ENCODE results near the gene WAS. TPM values are rescaled to one million over a fixed set of nuclear protein-coding genes. Genes with fewer than 3 reads are reported as not detected.
A peak's percentile ranks its signal among the peaks of the same experiment; 100 is the strongest.

The WAS gene
- total RNA-seq, 1 donor from 2014 or later = 122 TPM

DNA sequence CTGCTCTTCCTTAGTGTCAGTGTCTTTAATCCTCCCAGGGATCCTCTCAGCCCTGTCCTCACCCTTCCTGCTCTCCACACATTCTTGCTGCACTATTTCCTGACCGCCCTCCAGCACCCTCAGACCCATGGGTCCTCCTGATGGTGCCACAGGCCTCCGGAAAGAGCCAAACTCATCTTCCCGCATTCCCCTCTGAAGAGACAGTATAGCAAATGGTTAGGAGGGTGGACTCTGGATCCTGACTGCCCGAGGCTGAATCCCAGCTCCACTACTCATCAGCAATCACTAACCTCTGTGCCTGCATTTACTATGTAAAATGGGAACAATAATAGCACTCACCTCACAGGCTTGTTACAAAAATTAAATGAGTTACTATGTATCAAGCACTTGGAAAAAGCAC lies 19.1 kb downstream of the WAS start:
- Mint-ChIP-seq H3K27ac (peak overlapping the region; percentile 40), H3K9me3 (no peaks in the 10 kb centered on the region), H3K4me3 (no peak overlapping the region), H3K27me3 (ENCODE audit: insufficient read depth) (no peaks in the 10 kb centered on the region), H3K36me3 (ENCODE audit: low read depth) (peaks cover 25% of the 10 kb centered on the region), H3K4me1 (ENCODE audit: low read depth) (peaks cover 26% of the 10 kb centered on the region)
- DNase-seq (ENCODE audit: low spot score) = no peak
- intact Hi-C loops (cut with micrococcal nuclease) = no loop called here

- DNase-seq (ENCODE audit: low spot score) = no peak
- Mint-ChIP-seq H3K27me3 (ENCODE audit: insufficient read depth) (no peaks in the 10 kb centered on the region), H3K9me3 (no peaks in the 10 kb centered on the region), H3K36me3 (ENCODE audit: low read depth) (peaks cover 25% of the 10 kb centered on the region), H3K27ac (no peak overlapping the region), H3K4me3 (no peak overlapping the region), H3K4me1 (ENCODE audit: low read depth) (peaks cover 21% of the 10 kb centered on the region)
- intact Hi-C loops (cut with micrococcal nuclease) = no loop called here
Observed at GRCh38 chrX:48703228-48703627, 19.6 kb downstream of the WAS start.

GRCh38 chrX:48703642-48704481 lies 20.3 kb downstream of the WAS start:
- Mint-ChIP-seq H3K4me3 (no peak overlapping the region), H3K4me1 (ENCODE audit: low read depth) (peaks cover 20% of the 10 kb centered on the region), H3K27me3 (ENCODE audit: insufficient read depth) (no peaks in the 10 kb centered on the region), H3K27ac (peak overlapping the region; percentile 44), H3K9me3 (no peaks in the 10 kb centered on the region), H3K36me3 (ENCODE audit: low read depth) (peaks cover 25% of the 10 kb centered on the region)
- intact Hi-C loops (cut with micrococcal nuclease) = no loop called here
- DNase-seq (ENCODE audit: low spot score) = no peak

DNA sequence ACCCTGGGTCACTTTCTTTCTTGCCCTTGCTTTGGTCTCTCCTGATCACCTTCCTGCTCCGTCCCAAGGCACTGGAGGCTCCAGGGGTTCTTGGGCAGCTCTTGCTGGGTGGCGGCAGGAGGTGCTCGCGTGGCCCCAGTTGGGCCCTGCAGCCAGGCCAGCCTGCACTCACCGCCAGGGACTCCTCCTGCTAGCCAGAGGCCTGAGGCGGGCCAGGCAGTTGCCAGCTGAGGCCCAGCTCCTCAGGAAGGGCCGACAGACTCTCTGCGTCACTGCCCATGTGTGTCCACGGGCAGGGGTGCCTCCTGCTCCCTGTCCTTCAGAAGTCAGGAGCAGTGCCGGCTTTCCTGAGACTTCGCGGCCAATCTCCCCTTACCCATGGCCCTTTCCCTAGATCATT lies 22.3 kb downstream of the WAS start:
- no peak for DNase-seq (ENCODE audit: low spot score)
- Mint-ChIP-seq H3K27me3 (ENCODE audit: insufficient read depth) (no peaks in the 10 kb centered on the region), H3K27ac (no peak overlapping the region), H3K4me3 (no peak overlapping the region), H3K4me1 (ENCODE audit: low read depth) (peaks cover 15% of the 10 kb centered on the region), H3K36me3 (ENCODE audit: low read depth) (peaks cover 22% of the 10 kb centered on the region), H3K9me3 (no peaks in the 10 kb centered on the region)
- intact Hi-C loops (cut with micrococcal nuclease) = no loop called here

DNA sequence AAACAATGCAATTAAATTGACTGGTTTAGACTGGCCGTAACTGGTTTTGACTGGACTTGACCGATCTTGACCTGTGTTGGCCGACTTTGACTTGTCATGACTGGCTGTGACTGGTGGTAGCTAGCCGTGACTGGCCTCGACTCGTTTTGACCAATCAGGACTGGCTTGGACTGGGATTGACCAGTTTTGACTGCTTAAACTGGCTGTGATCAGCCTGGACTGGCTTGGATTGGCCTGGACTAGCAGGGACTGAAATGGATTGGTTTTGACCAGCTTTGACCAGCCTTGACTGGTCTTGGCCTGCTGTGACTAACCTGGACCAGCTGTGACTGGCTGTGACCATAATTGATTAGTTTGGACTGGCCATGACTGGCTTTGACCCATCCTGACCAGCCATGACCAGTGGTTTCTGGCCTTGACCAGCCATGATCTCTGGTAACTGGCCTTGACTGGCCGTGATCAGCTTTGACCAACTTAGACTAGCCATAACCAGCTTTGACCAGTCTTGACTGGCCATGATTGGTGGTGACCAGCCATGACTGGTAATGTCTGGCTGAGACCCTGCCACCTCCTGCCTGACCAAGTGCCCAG lies 26.0 kb downstream of the WAS start:
- no peak for DNase-seq (ENCODE audit: low spot score)
- Mint-ChIP-seq H3K36me3 (ENCODE audit: low read depth) (peaks cover 9% of the 10 kb centered on the region), H3K27me3 (ENCODE audit: insufficient read depth) (no peaks in the 10 kb centered on the region), H3K4me3 (no peak overlapping the region), H3K4me1 (ENCODE audit: low read depth) (peaks cover 44% of the 10 kb centered on the region), H3K27ac (no peak overlapping the region), H3K9me3 (no peaks in the 10 kb centered on the region)
- intact Hi-C loops (cut with micrococcal nuclease) = loop anchor here (5.0 kb wide), 2 partner anchors 43 to 228 kb away; no protein-coding TSS in a partner anchor

DNA sequence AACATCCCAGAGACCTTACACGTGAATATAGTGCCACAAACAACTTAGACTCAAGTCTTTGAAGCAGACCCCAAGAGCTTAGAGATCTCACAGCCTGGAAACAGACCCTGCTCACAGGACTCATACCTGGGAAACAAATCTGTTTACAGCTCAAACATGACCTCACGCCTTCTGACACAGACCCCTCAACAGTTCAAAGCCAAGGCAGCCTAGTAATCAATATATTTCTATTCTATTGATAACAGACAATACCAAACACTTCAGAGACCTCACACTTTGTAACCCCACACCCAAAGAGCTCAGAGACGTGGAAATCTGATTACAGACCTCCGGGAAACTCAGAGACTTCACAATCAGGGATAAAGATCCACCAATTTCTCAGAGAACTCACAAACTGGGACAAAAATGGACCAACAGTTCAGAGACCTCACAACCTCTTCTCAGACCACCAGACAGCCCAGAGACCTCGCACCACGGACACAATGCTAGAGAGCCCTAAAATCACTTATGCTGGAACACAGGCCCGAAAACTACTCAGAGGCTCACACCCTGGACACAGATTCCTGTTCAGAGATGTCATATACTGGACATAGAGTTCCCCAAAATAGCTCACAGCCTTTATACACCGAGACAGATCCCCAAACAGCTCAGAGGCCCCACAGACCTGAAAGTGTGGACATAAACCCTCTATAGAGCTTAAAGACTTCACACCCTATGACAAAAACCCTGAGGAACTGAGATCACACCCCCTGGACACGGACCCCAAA lies 27.7 kb downstream of the WAS start:
- intact Hi-C loops (cut with micrococcal nuclease) = loop anchor here (5.0 kb wide), 2 partner anchors 41 to 226 kb away; no protein-coding TSS in a partner anchor
- Mint-ChIP-seq H3K9me3 (no peaks in the 10 kb centered on the region), H3K4me3 (peak overlapping the region; percentile 74), H3K36me3 (ENCODE audit: low read depth) (peaks cover 8% of the 10 kb centered on the region), H3K27me3 (ENCODE audit: insufficient read depth) (no peaks in the 10 kb centered on the region), H3K4me1 (ENCODE audit: low read depth) (peaks cover 62% of the 10 kb centered on the region), H3K27ac (peak overlapping the region; percentile 84)
- no peak for DNase-seq (ENCODE audit: low spot score)

DNA sequence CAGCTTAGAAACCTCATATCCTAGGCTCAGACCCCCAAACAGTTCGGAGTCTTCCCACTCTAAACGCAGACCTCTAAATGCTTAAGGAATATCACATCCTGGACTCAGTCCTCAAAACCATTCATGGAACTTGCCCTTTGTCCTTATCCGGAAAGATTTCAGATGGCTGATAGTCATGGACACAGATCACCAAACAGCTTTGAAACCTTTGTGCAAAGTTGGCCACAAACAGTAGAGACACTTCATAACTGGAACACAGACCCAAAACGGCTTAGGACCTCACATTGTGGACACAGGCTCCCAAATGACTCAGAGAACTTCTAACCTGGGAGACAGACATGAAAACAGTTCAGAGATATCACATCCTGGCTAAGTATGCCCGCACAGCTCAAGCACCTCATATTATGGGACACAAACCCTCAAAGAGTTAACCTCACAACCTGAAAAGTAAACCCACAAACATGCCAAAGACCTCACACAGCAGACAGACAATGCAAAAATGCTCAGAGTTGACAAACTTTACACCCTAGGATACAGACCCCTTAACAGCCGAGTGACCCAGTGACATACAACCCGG lies 28.4 kb downstream of the WAS start:
- Mint-ChIP-seq H3K4me1 (ENCODE audit: low read depth) (peaks cover 63% of the 10 kb centered on the region), H3K4me3 (peak overlapping the region; percentile 74), H3K27me3 (ENCODE audit: insufficient read depth) (no peaks in the 10 kb centered on the region), H3K36me3 (ENCODE audit: low read depth) (peaks cover 8% of the 10 kb centered on the region), H3K27ac (peak overlapping the region; percentile 84), H3K9me3 (no peaks in the 10 kb centered on the region)
- intact Hi-C loops (cut with micrococcal nuclease) = loop anchor here (2.0 to 5.0 kb wide), 3 partner anchors 35 to 225 kb away; no protein-coding TSS in a partner anchor
- no peak for DNase-seq (ENCODE audit: low spot score)

DNA sequence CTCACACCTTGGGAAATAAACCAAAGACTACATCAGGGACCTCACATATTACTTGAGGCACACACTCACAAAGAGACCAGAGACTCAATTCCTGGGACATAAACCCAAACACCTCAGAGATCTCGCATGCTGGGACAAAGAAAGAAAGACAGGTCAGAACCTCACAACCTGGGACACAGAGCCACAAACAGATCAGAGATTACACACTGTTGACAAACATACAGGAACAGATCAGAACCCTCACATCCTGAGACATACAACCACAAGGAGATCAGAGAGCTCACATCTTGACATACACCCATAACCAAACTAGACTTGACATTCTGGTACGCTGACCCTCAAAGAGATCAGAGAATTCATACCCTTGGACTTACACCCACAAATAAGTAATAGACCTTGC lies 30.2 kb downstream of the WAS start:
- H3K36me3 Mint-ChIP-seq (ENCODE audit: low read depth) = peaks cover 10% of the 10 kb centered on the region

DNA sequence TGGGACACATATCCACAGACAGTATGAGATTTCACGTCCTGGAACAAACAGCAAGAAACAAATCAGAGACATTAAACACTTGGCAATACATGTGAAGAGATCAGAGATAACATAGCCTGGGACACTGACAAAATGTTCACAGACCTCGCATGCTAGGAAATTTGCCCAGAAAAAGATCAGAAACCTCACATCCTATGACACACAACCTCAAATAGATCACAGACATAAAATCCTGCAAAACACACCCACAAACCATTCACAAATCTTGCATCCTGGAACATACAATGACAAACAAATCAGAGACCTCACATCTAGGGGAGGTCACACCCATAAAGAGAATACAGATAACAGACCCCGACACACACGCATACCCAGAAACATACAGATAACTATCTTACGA lies 31.0 kb downstream of the WAS start:
- intact Hi-C loops (cut with micrococcal nuclease) = loop anchor here (5.0 kb wide), 2 partner anchors 38 to 223 kb away; no protein-coding TSS in a partner anchor

More for the DNA sequence above, 30.2 kb downstream of the WAS start:
- H3K4me3 Mint-ChIP-seq = peak overlapping the region; percentile 74
- no peak for DNase-seq (ENCODE audit: low spot score)
- H3K27ac Mint-ChIP-seq = peak overlapping the region; percentile 84
- H3K27me3 Mint-ChIP-seq (ENCODE audit: insufficient read depth) = no peaks in the 10 kb centered on the region
- H3K9me3 Mint-ChIP-seq = peaks cover 2% of the 10 kb centered on the region
- intact Hi-C loops (cut with micrococcal nuclease) = loop anchor here (1.0 to 5.0 kb wide), 5 partner anchors 18 to 223 kb away; partner anchors contain the start of gene SUV39H1
- peaks cover 71% of the 10 kb centered on the region for H3K4me1 Mint-ChIP-seq (ENCODE audit: low read depth)

GRCh38 chrX:48715072-48715471 lies 31.5 kb downstream of the WAS start:
- peaks cover 10% of the 10 kb centered on the region for H3K36me3 Mint-ChIP-seq (ENCODE audit: low read depth)
- no peak for DNase-seq (ENCODE audit: low spot score)
- H3K27ac Mint-ChIP-seq = peak overlapping the region; percentile 84
- peaks cover 75% of the 10 kb centered on the region for H3K4me1 Mint-ChIP-seq (ENCODE audit: low read depth)
- intact Hi-C loops (cut with micrococcal nuclease) = no loop called here
- H3K9me3 Mint-ChIP-seq = peaks cover 3% of the 10 kb centered on the region
- peak overlapping the region; percentile 50 for H3K4me3 Mint-ChIP-seq
- H3K27me3 Mint-ChIP-seq (ENCODE audit: insufficient read depth) = no peaks in the 10 kb centered on the region

More for the DNA sequence above, 31.0 kb downstream of the WAS start:
- H3K4me1 Mint-ChIP-seq (ENCODE audit: low read depth) = peaks cover 75% of the 10 kb centered on the region
- no peaks in the 10 kb centered on the region for H3K27me3 Mint-ChIP-seq (ENCODE audit: insufficient read depth)
- peak overlapping the region; percentile 50 for H3K4me3 Mint-ChIP-seq
- peaks cover 3% of the 10 kb centered on the region for H3K9me3 Mint-ChIP-seq
- no peak for DNase-seq (ENCODE audit: low spot score)
- peaks cover 10% of the 10 kb centered on the region for H3K36me3 Mint-ChIP-seq (ENCODE audit: low read depth)
- H3K27ac Mint-ChIP-seq = peak overlapping the region; percentile 84

DNA sequence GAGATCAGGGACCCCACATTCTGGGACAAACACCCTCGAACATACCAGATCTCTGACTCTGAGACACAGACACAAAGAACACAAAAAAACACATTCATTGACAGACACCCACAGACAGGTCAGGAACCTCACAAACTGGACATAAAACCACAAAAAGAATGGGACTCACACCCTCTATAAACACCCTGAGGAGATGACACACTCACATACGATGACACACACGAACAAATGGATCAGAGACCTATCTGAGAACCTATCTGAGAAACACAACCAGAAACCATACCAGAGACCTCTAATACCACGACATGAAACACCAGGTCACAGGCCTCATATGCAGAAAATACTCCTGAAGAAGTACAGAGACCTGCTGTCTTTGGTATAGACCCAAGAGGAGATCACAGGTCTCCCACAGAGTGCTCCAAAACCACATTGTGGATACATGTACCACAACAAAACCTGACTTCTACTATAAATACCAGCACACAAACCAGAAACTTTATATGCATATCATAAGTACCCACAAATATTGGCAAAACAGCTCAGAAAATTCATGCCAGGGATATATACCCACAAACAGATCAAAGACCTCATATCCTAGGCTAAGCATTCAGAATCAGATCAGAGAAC lies 32.4 kb downstream of the WAS start:
- Mint-ChIP-seq H3K9me3 (peaks cover 3% of the 10 kb centered on the region), H3K4me3 (peak overlapping the region; percentile 17), H3K4me1 (ENCODE audit: low read depth) (peaks cover 66% of the 10 kb centered on the region), H3K36me3 (ENCODE audit: low read depth) (peaks cover 5% of the 10 kb centered on the region), H3K27ac (peak overlapping the region; percentile 76), H3K27me3 (ENCODE audit: insufficient read depth) (no peaks in the 10 kb centered on the region)
- intact Hi-C loops (cut with micrococcal nuclease) = no loop called here
- no peak for DNase-seq (ENCODE audit: low spot score)

GRCh38 chrX:48719958-48720357 lies 36.4 kb downstream of the WAS start:
- no peak overlapping the region for H3K4me3 Mint-ChIP-seq
- intact Hi-C loops (cut with micrococcal nuclease) = loop anchor here (1.0 kb wide), 1 partner anchor 8 kb away; no protein-coding TSS in a partner anchor
- peaks cover 3% of the 10 kb centered on the region for H3K9me3 Mint-ChIP-seq
- no peak for DNase-seq (ENCODE audit: low spot score)
- H3K36me3 Mint-ChIP-seq (ENCODE audit: low read depth) = peaks cover 7% of the 10 kb centered on the region
- H3K27ac Mint-ChIP-seq = no peak overlapping the region
- H3K27me3 Mint-ChIP-seq (ENCODE audit: insufficient read depth) = no peaks in the 10 kb centered on the region
- H3K4me1 Mint-ChIP-seq (ENCODE audit: low read depth) = peaks cover 27% of the 10 kb centered on the region
